Erythroblast (primary cell): ENCODE results near the gene OR2H2.

Experiments
- DNase-seq, 2 experiments: peaks; one replicate each; lab custom pipeline; 2025; lab: John Stamatoyannopoulos, UW
- GATA1 ChIP-seq: IDR thresholded peaks from 2 replicates; pipeline ENCODE4 v1.6.1; 2011; ENCODE audit warnings: low read depth, mild to moderate bottlenecking, control low read depth, low read length, moderate library complexity
- POLR2A ChIP-seq: IDR thresholded peaks from 2 replicates; pipeline ENCODE4 v1.6.1; 2011; ENCODE audit warnings: mild to moderate bottlenecking, low read length

OR2H2 gene

DNA sequence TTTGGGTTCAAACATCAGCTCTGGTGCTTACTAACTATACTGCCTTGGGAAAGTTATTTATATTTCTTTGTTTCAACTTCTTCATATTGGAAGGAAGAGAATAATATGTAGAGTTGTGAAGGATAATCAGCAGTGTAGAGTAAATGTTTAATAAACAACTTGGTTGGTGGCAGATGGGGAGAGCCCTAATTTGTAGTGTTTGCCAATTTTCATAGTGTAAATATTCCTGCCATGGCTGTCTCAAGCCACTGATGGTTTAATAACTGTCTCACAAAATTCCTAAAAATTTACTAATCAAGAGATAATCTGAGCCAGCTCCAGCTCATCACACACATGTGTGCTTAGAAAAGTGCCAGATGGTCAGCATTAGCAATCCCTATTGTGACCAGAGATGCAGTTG is at the start of gene OR2H2:
Gene OR2H2, plus strand, starts transcription at position 301 of the 400 bp plus-strand sequence. CDS start 2,824 bp downstream, outside the sequence.
- no peak for DNase-seq
- TF ChIP-seq POLR2A = no peak

GRCh38 chr6:29537714-29538403 is 47.1 kb upstream of the OR2H2 start:
- TF ChIP-seq GATA1 = no peak
- DNase-seq = no peak

GRCh38 chr6:29547573-29547972 is 37.3 kb upstream of the OR2H2 start:
- no peak for TF ChIP-seq GATA1
- no peak for TF ChIP-seq POLR2A
- no peak for DNase-seq

DNA sequence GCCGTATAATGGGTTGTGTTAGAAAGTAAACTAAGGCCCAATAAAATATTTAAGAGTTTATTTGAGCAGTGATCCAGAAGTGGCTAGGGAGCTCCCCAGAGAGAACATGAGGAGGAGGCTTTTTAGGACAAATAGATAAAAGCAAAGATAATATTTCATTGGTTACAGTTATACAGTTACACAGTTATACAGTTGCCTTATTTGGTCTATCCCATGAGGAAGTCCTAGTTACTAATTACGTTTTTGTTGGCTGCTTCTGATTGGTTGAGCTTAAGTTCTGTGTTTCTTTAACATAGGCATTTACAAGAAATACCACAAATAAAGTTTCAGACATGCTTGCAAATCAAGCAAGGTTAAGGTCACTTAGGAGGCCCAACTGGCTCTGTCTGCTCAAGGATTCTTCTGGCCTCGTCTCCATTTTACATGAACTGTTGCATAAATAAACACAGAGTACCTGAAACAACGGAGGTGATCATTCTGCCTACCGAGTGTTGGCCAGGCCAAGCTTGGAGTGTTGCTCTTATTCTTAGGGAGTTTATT is 32.3 kb upstream of the OR2H2 start:
- peak; percentile 62 to 66 for DNase-seq
- TF ChIP-seq GATA1 (no peak), POLR2A (no peak)

- DNase-seq = peak; percentile 45 to 59
- TF ChIP-seq POLR2A (no peak), GATA1 (no peak)
Observed at GRCh38 chr6:29553268-29554057, 31.5 kb upstream of the OR2H2 start.

DNA sequence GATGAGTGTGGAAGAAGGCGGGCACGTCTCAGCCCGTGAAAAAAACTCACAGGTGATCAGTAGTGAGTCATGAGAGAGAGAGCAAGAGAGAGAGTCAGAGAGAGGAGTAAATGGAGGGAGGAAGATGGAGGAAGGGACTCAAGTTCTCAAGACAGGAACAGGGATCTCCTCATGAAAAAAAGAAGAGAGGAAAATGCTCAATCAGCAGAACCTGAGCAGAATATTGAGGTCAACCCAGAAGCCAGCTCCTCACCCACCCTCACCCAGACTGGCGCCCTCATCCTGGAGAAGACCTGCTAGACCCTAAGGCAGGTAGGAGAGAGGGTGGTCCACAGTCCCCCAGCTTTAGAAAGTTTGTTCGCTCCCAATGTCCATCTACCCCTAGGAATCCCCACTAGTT is 30.2 kb upstream of the OR2H2 start:
- no peak for DNase-seq
- no peak for TF ChIP-seq GATA1
- no peak for TF ChIP-seq POLR2A

GRCh38 chr6:29557320-29557719 is 27.6 kb upstream of the OR2H2 start:
- no peak for TF ChIP-seq POLR2A
- no peak for TF ChIP-seq GATA1
- no peak for DNase-seq

DNA sequence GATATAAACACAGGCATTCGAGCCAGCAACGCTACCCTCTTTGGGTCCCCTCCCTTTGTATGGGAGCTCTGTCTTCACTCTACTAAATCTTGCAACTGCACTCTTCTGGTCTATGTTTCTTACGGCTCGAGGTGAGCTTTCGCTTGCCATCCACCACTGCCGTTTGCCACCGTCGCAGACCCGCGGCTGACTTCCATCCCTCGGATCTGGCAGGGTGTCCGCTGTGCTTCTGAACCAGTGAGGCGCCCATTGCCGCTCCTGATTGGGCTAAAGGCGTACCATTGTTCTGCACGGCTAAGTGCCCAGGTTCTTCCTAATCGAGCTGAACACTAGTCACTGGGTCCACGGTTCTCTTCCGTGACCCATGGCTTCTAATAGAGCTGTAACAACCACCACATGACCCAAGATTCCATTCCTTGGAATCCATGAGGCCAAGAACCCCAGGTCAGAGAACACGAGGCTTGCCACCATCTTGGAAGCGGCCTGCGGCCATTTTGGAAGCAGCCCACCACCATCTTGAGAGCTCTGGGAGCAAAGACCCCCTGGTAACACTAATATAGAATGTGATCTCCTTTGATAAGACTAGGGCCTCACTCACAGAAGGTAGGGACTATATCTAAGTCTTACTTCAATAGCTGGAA is 26.4 kb upstream of the OR2H2 start:
- TF ChIP-seq POLR2A (no peak), GATA1 (no peak)
- DNase-seq = no peak

- no peak for TF ChIP-seq POLR2A
Observed at GRCh38 chr6:29559524-29560287, 25.2 kb upstream of the OR2H2 start, which contains the start of gene UBD. Gene UBD, minus strand, starts transcription at chr6:29559732. Its CDS starts 31 bp downstream, at chr6:29559701.

GRCh38 chr6:29561091-29561490 is 23.8 kb upstream of the OR2H2 start:
- no peak for DNase-seq
- TF ChIP-seq POLR2A (no peak), GATA1 (no peak)

More at GRCh38 chr6:29559524-29560287, 25.2 kb upstream of the OR2H2 start, which contains the start of gene UBD:
- DNase-seq = no peak

DNA sequence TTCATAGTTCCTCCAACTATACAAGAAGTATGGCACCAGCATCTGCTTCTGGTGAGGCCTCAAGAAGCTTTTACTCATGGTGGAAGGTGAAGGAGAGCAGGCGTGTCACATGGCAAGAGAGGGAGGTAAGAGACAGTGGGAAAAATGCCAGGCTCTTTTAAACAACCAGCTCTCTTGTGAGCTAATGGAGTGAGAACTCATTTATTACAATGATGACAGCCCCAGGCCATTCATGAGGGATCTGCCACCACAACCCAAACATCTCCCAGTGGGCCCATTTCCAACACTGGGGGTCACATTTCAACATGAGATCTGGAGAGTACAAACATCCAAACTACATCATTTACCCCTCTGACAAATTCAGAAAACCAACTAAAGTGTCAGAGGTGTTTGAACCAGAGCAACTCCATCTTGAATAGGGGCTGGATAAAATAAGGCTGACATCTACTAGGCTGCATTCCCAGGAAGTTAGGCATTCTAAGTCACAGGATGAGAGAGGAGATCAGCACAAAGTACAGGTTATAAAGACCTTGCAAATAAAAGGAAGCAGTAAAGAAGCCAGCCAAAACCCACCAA is 23.2 kb upstream of the OR2H2 start:
- no peak for DNase-seq
- TF ChIP-seq GATA1 (no peak), POLR2A (no peak)

- no peak for DNase-seq
- TF ChIP-seq GATA1 (no peak), POLR2A (no peak)
Observed at GRCh38 chr6:29563435-29563965, 21.4 kb upstream of the OR2H2 start.

DNA sequence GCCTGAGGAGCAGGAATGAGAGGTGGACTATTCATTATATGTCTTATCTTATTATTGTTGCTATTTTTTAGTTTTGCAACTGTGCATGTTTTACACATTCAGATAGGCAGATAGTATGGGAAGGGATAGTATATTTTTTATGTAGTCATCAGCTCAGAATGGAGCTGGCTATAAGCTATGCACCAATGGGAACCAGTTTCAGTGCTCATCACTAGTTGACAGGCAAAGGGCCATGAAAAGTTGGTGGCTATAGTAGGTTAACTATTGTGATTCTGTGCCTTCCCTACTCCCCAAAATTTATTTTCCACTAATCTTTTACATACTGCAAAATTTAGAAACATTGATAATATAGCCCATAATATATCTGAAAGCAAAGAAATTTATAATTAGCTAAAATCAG is 20.0 kb upstream of the OR2H2 start:
- DNase-seq = no peak
- TF ChIP-seq POLR2A (no peak), GATA1 (no peak)
